T-helper 22 cell (primary cell): ENCODE results near the gene MAP1S.
"Not testable (repeated sequence)": the region's sequence is repeated elsewhere in the genome, so short reads cannot be mapped to it uniquely, and the experiment has no call there.

Experiments used
- DNase-seq: peaks from one replicate; pipeline ENCODE4 v3.0.0-alpha.2; 2020; ENCODE audit warnings: low read depth

Gene MAP1S

GRCh38 chr19:17762505-17763229 lies 43.4 kb downstream of the MAP1S start:
- DNase-seq: no peak

- no peak for DNase-seq
Measured at GRCh38 chr19:17764348-17764747, 45.1 kb downstream of the MAP1S start.

- DNase-seq: no peak
Measured at GRCh38 chr19:17765069-17765618, 45.9 kb downstream of the MAP1S start.

- no peak for DNase-seq
Measured at GRCh38 chr19:17766543-17767131, 47.4 kb downstream of the MAP1S start.

GRCh38 chr19:17767559-17767958 lies 48.3 kb downstream of the MAP1S start:
- DNase-seq: no peak

- no peak for DNase-seq
Measured at GRCh38 chr19:17770613-17771012, 51.3 kb downstream of the MAP1S start.

- no peak for DNase-seq
Measured at GRCh38 chr19:17772172-17772571, 52.9 kb downstream of the MAP1S start.

- DNase-seq: no peak
Measured at GRCh38 chr19:17775245-17775927, 56.1 kb downstream of the MAP1S start.

- no peak for DNase-seq
Measured at GRCh38 chr19:17775991-17776803, 56.9 kb downstream of the MAP1S start.

GRCh38 chr19:17777840-17778239 lies 58.6 kb downstream of the MAP1S start:
- not testable (repeated sequence) for DNase-seq

- DNase-seq: no peak
Measured at GRCh38 chr19:17778251-17778967, 59.1 kb downstream of the MAP1S start.

GRCh38 chr19:17778968-17779929 lies 60.0 kb downstream of the MAP1S start:
- DNase-seq: no peak

- DNase-seq: no peak
Measured at GRCh38 chr19:17780781-17781180, 61.5 kb downstream of the MAP1S start.

GRCh38 chr19:17783721-17784120 lies 64.4 kb downstream of the MAP1S start:
- DNase-seq: not testable (repeated sequence)
